Breast epithelium (tissue), 4 donors: ENCODE data around the gene BTBD1. TPM values are rescaled to one million over a fixed set of nuclear protein-coding genes. Genes with fewer than 3 reads are reported as not detected.
"Not testable (repeated sequence)": the region's sequence is repeated elsewhere in the genome, so short reads cannot be mapped to it uniquely, and the experiment has no call there.

Experiments
- DNase-seq, 2 donors: peaks; one replicate each; pipeline ENCODE4 v3.0.0-alpha.2; 2019; ENCODE audit warnings: low spot score in 2 of 2
- H3K27ac ChIP-seq, 2 donors: fragments of 200-600 bp; sonication (generic) in 1 of 2; one replicate each; pipeline ENCODE4 v1.5.1; 2016 to 2019; ENCODE audit warnings: mild to moderate bottlenecking in 1 of 2
- H3K27me3 ChIP-seq, 2 donors: fragments of 200-600 bp; sonication (generic) in 1 of 2; one replicate each; pipeline versions ENCODE4 v1.5.1 to v1.6.0; 2017 to 2019; ENCODE audit warnings: control low read depth in 1 of 2, mild to moderate bottlenecking in 1 of 2
- H3K36me3 ChIP-seq: fragments of 200-600 bp; one replicate; pipeline ENCODE4 v1.5.1; 2019
- H3K4me1 ChIP-seq, 2 donors: fragments of 200-600 bp; sonication (generic); one replicate each; pipeline ENCODE4 v1.5.1; 2016 to 2019; ENCODE audit warnings: control low read depth in 1 of 2
- H3K4me3 ChIP-seq, 3 donors: fragments of 200-600 bp; sonication (generic); 1 replicate in 2 of 3; 2 replicates in 1 of 3; pipeline ENCODE4 v1.5.1; 2016 to 2019; ENCODE audit warnings: mild to moderate bottlenecking in 3 of 3, moderate library complexity in 2 of 3
- H3K9me3 ChIP-seq, 2 donors: fragments of 200-600 bp; sonication (generic) in 1 of 2; one replicate each; pipeline ENCODE4 v1.5.1; 2016 to 2019; ENCODE audit warnings: control low read depth in 1 of 2
- CTCF ChIP-seq, 3 donors: fragments of 450-650 bp; IDR thresholded peaks; one replicate each; pipeline ENCODE4 v1.5.1; 2016 to 2017; ENCODE audit warnings: antibody characterized with exemption in 3 of 3, mild to moderate bottlenecking in 3 of 3, moderate library complexity in 3 of 3
- POLR2A ChIP-seq: fragments of 450-650 bp; IDR thresholded peaks from one replicate; pipeline ENCODE4 v1.6.1; 2016; ENCODE audit warnings: antibody characterized with exemption, mild to moderate bottlenecking, moderate library complexity
- POLR2AphosphoS5 ChIP-seq, 3 donors: sonication (generic); formaldehyde crosslinking; IDR thresholded peaks; one replicate each; pipeline ENCODE4 v1.6.1; 2017; ENCODE audit warnings: antibody characterized with exemption in 3 of 3
- intact Hi-C: fragments of 100-400 bp; cut with DNase I; formaldehyde crosslinking; loops from one replicate; pipeline ENCODE4 v1.15.1; 2023; ENCODE audit warnings: low total_unique reads
- total RNA-seq, 3 donors: library from RNA; depleted of rRNA; stranded (reverse); fragments of >200 nt; gene quantifications; one replicate each; pipeline ENCODE4 v1.1.0, GENCODE V29; 2016

BTBD1 gene
- total RNA-seq, 3 donors from 2014 or later, result 71.1 to 88.8 (median 87.5) TPM

GRCh38 chr15:83053151-83053550, 13.9 kb downstream of the BTBD1 start:
- TF ChIP-seq POLR2AphosphoS5 (IDR thresholded peaks at IDR 0.05), result no peak
- H3K27me3 ChIP-seq, result no peaks in the 10 kb centered on the region
- H3K9me3 ChIP-seq, result no peaks in the 10 kb centered on the region
- no peak overlapping the region for H3K4me3 ChIP-seq
- H3K4me1 ChIP-seq, result no peaks in the 10 kb centered on the region
- H3K27ac ChIP-seq, result no peak overlapping the region
- intact Hi-C loops, result no loop called here
- H3K36me3 ChIP-seq, result no peaks in the 10 kb centered on the region
- no peak for DNase-seq

DNA sequence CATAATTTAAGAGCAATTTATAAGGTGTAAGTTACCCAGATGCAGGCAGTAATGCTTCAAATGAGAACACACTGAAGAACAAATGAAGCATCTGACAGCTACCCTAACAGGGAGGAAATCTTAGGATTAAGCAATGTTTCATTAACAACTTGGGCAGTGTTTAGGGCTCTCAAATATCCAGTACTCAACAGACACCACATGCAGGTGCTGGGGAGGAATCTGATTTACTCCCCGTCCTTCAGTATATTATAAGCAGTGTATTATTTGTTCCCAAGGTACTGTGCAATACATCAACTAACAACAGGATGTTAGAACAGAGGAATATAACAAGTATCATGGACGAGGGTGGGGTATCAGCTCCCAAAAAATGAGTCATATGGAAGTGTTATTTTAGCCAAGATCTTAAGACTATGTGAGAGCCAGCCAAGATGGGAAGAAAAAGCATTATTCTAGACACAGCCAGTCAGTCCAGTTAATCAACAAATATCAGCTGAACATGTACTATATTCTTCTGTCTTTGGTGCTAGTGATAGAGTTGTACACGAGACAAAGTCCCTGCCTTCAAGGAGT, 20.4 kb downstream of the BTBD1 start:
- TF ChIP-seq POLR2A (no peak), POLR2AphosphoS5 (IDR thresholded peaks at IDR 0.05) (no peak), CTCF (IDR thresholded peaks at IDR 0.05) (no peak)
- H3K4me1 ChIP-seq, result no peaks in the 10 kb centered on the region
- H3K27me3 ChIP-seq, result no peaks in the 10 kb centered on the region
- H3K27ac ChIP-seq, result no peak overlapping the region
- H3K9me3 ChIP-seq, result no peaks in the 10 kb centered on the region
- intact Hi-C loops, result no loop called here
- H3K36me3 ChIP-seq, result no peaks in the 10 kb centered on the region
- no peak overlapping the region for H3K4me3 ChIP-seq
- DNase-seq, result no peak

DNA sequence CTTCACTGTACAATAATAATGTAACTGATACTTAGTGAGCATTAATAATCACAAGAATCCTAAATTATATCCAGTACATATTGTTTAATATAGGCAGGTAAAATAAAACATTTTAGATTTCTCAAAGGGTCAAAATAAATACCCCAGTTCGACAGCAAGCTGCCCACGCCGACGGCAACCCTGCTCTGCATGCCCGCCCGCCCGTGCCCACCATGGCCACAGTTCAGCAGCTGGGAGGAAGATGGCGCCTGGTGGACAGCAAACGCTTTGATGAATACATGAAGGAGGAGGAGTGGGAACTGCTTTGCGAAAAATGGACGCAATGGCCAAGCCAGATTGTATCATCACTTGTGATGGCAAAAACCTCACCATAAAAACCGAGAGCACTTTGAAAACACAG, 22.9 kb downstream of the BTBD1 start:
- DNase-seq, result no peak
- TF ChIP-seq POLR2A (no peak), POLR2AphosphoS5 (IDR thresholded peaks at IDR 0.05) (no peak), CTCF (IDR thresholded peaks at IDR 0.05) (no peak)
- no peaks in the 10 kb centered on the region for H3K4me1 ChIP-seq
- no peaks in the 10 kb centered on the region for H3K36me3 ChIP-seq
- H3K27me3 ChIP-seq, result no peaks in the 10 kb centered on the region
- intact Hi-C loops, result no loop called here
- H3K4me3 ChIP-seq, result no peak overlapping the region
- no peak overlapping the region for H3K27ac ChIP-seq
- no peaks in the 10 kb centered on the region for H3K9me3 ChIP-seq

DNA sequence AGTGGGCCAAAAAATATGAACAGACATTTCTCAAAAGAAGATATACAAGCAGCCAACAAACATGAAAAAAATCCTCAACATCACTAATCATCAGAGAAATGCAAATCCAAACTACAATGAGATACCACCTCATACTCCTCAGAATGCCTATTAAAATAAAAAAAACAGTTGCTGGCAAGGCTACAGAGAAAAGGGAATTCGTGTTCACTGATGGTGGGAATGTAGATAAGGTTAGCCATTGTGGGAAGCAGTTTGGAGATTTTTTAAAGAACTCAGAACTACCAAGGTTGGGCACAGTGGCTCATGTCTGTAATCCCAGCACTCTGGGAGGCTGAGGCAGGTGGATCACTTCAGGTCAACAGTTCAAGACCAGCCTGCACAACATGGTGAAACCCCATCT, 27.8 kb downstream of the BTBD1 start:
- no peak overlapping the region for H3K4me3 ChIP-seq
- no peaks in the 10 kb centered on the region for H3K36me3 ChIP-seq
- TF ChIP-seq CTCF (IDR thresholded peaks at IDR 0.05), result no peak
- no peak for TF ChIP-seq POLR2AphosphoS5 (IDR thresholded peaks at IDR 0.05)
- TF ChIP-seq POLR2A, result no peak
- H3K9me3 ChIP-seq, result no peaks in the 10 kb centered on the region
- H3K4me1 ChIP-seq, result no peaks in the 10 kb centered on the region
- H3K27ac ChIP-seq, result no peak overlapping the region
- no peaks in the 10 kb centered on the region for H3K27me3 ChIP-seq
- intact Hi-C loops, result no loop called here
- no peak for DNase-seq

GRCh38 chr15:83036253-83036652, 30.8 kb downstream of the BTBD1 start:
- Histone ChIP-seq H3K27ac (no peak overlapping the region), H3K4me3 (no peak overlapping the region), H3K9me3 (no peaks in the 10 kb centered on the region), H3K27me3 (no peaks in the 10 kb centered on the region), H3K36me3 (no peaks in the 10 kb centered on the region), H3K4me1 (no peaks in the 10 kb centered on the region)
- TF ChIP-seq POLR2AphosphoS5 (IDR thresholded peaks at IDR 0.05), result no peak
- no peak for TF ChIP-seq CTCF (IDR thresholded peaks at IDR 0.05)
- no peak for TF ChIP-seq POLR2A
- no peak for DNase-seq
- intact Hi-C loops, result no loop called here

DNA sequence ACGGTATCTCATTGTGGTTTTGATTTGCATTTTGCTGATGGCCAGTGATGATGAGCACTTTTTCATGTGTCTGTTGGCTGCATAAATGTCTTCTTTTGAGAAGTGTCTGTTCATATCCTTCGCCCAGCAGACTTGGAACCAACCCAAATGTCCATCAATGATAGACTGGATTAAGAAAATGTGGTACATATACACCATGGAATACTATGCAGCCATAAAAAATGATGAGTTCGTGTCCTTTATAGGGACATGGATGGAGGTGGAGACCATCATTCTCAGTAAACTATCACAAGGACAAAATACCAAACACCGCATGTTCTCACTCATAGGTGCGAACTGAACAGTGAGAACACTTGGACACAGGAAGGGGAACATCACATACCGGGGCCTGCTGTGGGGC, 35.8 kb downstream of the BTBD1 start:
- DNase-seq, H3K4me3 ChIP-seq, H3K27me3 ChIP-seq, H3K4me1 ChIP-seq, H3K36me3 ChIP-seq, H3K9me3 ChIP-seq, intact Hi-C loops, H3K27ac ChIP-seq: not testable (repeated sequence)
